GM19324 (cell line): Measurements from ENCODE around the gene ASCC2.
"Not testable (repeated sequence)": the region's sequence is repeated elsewhere in the genome, so short reads cannot be mapped to it uniquely, and the experiment has no call there.

Experiments used
- ATAC-seq: cut with Tn5 transposase; IDR thresholded peaks from one replicate; pipeline ENCODE4 v1.9.1; 2021; ENCODE audit warnings: mild to moderate bottlenecking, moderate library complexity; ENCODE audit not compliant: unreplicated experiment, low FRiP score

Gene ASCC2

DNA sequence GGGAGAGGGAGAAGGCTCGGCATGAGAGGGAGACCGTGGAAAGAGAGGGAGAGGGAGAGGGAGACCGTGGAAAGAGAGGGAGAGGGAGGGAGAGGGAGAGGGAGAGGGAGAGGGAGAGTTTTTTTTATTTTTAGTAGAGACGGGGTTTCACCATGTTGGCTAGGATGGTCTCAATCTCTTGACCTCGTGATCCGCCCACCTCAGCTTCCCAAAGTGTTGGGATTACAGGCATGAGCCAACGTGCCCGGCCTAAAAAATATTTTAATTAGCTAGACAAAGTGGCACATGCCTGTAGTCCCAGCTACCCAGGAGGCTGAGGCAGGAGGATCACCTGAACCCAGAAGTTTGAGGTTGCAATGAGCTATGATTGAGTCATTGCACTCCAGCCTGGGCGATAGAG lies 21.0 kb upstream of the ASCC2 start:
- not testable (repeated sequence) for ATAC-seq

- ATAC-seq, result no peak
These were observed 18.4 kb upstream of the ASCC2 start for GRCh38 chr22:29856496-29856895.

DNA sequence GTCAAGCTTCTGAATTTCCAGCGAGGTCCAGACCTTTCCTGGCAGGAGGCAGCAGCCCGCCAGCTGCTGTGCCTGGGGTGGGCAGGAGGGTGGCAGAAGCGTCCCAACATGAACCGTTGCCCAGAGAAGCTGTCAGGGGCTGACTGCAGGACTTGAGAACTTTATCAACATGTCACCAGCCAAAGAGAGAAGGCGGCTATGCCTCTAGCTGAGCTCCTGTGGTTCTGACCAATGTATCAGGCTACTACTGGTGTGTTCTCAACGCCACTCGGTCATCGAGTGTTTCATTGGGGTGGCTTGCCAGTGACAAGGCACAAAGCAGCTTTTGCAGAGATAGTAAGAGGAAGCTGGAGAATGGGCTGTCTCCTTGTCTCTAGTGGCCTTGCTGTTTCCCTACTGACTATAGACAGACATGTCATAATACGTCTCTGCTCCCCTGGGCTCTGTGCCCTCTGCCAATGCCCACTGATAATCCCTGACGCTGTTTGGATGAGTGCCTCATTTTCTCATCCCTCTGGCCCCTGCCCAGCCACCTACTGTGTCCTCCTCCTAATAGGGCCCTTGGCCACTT lies 17.6 kb upstream of the ASCC2 start:
- no peak for ATAC-seq

DNA sequence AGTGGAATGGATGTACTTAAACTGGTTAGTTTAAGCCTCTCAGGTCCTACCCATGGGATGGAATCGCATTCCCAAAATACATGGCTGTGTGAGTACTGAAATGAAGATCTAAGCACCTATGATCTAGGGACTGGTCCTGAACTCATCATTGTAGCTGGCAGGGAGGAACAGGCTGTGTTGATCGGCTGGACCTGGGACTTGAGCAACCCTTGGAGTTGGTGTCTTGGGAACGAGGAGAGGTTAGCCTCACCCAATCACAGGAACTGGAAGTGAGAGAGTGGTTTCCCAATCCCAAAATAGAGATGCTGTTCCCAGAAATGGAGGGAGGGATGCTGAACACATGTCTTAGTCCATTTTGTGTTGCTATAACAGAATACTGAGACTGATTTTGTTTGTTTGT lies 16.4 kb upstream of the ASCC2 start:
- ATAC-seq, result no peak

DNA sequence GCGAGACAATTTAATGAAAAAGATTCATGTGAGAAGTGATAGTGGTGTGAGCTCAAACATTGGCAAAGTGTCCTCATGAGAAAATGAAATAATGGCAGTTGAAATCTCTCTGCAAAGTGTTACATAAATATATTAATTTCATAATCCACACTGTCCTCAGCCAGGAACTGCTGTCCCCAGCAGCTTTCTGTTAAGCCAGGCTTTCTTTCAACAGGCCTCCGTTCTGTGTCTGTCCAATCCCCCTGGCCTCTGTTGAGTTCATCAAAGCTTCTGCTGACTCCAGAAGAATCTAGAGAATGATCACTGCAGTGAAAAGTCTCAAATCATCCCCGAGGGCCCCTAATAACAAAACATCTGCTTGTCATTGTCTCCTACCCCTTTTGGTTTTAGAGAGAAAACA lies 10.0 kb upstream of the ASCC2 start:
- ATAC-seq, result no peak

- ATAC-seq, result no peak
These were observed 8.2 kb upstream of the ASCC2 start for GRCh38 chr22:29846290-29846689.

GRCh38 chr22:29842740-29843139 lies 4.7 kb upstream of the ASCC2 start:
- ATAC-seq, result no peak

GRCh38 chr22:29842172-29842571 lies 4.1 kb upstream of the ASCC2 start:
- no peak for ATAC-seq

- ATAC-seq, result no peak
These were observed 2.4 kb upstream of the ASCC2 start for GRCh38 chr22:29840498-29840897.

- ATAC-seq, result no peak
These were observed 965 bp upstream of the ASCC2 start for GRCh38 chr22:29839039-29839438.

GRCh38 chr22:29838599-29838956 lies 504 bp upstream of the ASCC2 start:
- no peak for ATAC-seq

DNA sequence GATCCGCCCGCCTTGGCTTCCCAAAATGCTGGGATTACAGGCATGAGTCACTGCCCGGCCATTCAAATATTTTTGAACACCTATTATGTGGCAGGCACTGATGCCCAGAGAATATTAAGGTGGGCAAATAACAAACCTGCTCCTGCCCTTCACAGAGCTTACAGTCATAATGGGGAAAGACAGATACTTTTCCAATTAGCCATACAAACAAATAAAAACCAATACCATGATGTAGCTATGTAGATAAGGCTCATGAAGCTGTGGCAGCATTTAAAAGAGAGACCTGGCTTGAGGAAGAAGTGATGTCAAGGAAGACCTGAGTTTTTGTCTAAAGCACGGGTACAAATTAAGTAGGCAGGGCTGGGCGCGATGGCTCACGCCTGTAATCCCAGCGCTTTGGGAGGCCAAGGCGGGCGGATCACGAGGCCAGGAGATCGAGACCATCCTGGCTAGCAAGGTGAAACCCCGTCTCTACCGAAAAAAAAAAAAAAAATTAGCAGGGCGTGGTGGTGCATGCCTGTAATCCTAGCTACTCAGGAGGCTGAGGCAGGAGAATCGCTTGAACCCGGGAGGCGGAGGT lies 1.2 kb downstream of the ASCC2 start:
- ATAC-seq, result not testable (repeated sequence)

- no peak for ATAC-seq
These were observed 4.0 kb downstream of the ASCC2 start for GRCh38 chr22:29834046-29834445.

DNA sequence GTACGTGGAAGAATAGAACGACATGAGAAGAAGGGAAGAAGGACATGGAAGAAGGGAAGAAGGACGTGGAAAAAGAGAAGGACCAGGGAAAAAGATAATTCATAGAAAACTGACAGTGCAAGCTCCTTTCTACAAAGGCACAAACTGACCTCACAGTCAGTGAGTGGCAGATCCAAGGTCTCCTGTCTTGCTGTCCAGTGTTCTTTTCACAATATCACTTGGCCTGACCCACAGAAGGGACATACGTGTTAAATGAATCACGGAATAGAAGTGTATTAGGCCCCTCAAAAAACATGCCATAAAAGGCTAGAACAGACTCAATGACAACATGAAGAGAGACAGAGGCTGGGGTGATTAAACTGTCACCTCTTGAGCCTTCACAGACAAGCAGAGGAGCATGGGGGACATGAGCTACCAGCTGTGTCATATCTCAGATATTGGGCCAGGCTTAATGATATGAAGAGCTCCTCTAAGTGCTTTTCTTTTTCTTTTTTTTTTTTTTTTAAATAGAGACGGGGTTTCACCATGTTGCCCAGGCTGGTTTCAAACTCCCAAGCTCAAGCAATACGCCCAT lies 4.6 kb downstream of the ASCC2 start:
- no peak for ATAC-seq

GRCh38 chr22:29831958-29832357 lies 6.1 kb downstream of the ASCC2 start:
- ATAC-seq, result no peak

DNA sequence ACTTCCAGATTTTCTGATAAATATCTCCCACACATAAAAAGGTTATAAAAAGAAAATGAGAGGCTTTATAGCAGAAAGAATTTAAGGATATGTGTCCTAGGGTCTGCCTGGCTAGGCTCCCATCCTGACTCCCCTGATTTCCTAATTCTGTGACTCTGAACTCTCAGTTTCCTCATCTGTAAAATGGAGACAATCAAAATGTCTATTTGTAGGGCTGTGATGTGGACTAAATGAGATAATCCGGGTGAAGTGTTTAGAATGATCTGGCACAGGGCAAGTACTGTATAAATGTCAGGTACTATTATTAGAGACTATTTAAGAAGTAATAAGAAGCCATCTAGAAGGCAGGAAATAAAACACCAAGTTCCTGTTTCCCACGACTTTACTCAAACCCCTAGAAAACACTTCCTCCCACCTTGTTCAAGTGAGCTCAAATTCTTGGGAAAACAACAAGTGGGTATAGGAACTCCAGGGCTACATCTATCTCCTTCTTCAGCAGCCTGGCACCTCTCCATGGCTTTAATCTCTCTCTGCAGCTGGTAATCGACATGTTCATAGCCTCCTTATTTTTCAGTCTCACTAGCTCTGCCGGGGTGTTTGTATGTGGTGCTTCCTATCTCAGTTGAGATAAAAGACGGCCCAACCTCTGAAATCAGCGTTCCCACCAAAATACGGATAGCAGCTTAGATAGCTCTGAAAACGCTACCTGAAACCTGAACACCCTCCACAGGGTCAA lies 6.7 kb downstream of the ASCC2 start:
- no peak for ATAC-seq

- ATAC-seq, result no peak
These were observed 7.5 kb downstream of the ASCC2 start for GRCh38 chr22:29830585-29830984.

DNA sequence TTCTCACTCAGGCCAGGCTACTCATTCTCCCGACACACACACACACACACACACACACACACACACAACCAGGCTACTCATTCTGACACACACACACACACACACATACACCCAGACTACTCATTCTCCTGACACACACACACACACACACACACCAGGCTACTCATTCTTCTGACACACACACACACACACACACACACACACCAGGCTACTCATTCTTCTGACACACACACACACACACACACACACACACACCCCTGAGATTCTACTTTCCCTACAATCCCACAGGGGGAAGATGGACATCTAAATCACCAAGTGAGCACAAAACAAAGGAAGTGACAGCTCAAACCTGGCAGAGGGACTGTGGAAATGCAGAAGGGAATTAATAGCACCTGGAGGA lies 10.3 kb downstream of the ASCC2 start:
- not testable (repeated sequence) for ATAC-seq

DNA sequence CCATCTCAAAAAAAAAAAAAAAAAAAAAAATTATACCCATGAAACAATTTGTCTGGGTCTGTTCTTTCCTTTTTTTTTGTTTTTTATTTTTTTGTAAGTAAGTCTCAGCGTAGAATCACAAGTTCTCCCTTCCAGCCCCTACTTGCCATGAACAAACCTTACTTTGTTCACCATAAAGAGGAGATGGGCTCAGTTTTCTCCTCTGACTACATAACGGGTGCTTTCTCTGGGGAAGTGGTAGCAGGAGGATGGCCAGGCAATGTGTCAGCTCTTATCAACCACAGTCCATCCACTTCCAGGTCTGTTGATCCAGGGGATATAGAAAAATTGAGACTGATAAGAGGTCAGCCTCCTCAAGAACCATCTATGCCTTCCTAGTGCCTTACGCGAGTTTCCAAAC lies 11.0 kb downstream of the ASCC2 start:
- ATAC-seq, result no peak

DNA sequence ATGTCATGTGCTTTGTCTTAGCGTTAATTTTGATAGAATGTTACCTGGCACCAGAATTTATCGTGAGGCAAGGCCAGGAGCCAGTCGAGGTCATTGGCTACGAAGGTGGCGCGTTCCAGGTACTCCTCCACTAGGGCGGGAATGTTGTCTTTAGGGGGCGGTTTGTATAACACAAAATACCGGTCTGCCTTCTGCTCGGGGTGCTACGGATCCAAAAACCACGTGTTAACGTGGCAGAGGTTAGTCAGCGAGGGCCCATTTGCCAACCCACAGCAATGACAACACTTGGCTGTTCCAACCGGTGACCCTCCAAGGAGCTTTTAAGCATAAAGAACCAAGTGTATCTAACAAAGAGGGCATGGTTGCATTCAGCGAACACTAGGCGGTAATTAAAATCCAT lies 12.5 kb downstream of the ASCC2 start:
- ATAC-seq, result no peak

DNA sequence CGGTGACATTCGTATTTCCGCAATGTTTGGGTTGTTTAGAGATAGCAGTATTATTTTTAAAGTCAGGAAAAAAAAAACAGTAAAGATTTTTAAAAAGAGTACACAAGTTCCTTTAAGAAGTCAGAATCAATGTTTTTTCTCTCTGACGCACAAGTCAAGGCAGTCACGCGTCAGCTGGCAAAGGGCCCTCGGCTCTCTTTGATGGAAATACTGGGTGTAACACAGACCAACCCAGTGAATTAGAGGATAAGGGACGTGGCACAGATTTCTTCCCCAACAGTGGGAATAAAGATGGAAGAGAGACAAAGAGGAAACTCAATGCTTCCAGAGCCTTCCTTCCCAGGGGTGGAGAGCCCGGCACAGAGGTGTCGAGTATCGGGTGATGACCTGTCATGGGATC lies 13.4 kb downstream of the ASCC2 start:
- no peak for ATAC-seq
